Measurements from ENCODE around the gene KLRC3.
"Not testable (repeated sequence)": the region's sequence is repeated elsewhere in the genome, so short reads cannot be mapped to it uniquely, and the experiment has no call there.

The KLRC3 gene

GRCh38 chr12:10369557-10370415 lies 50.6 kb downstream of the KLRC3 start:
- no peak for DNase-seq (ENCODE audit: low read depth, low spot score)

GRCh38 chr12:10368206-10369171 lies 51.9 kb downstream of the KLRC3 start:
- no peak for DNase-seq (ENCODE audit: low read depth, low spot score)

GRCh38 chr12:10367714-10368113 lies 52.7 kb downstream of the KLRC3 start:
- DNase-seq (ENCODE audit: low read depth, low spot score) = not testable (repeated sequence)

- no peak for DNase-seq (ENCODE audit: low read depth, low spot score)
Observed at GRCh38 chr12:10366875-10367274, 53.5 kb downstream of the KLRC3 start.

GRCh38 chr12:10365696-10366405 lies 54.5 kb downstream of the KLRC3 start:
- no peak for DNase-seq (ENCODE audit: low read depth, low spot score)

- peak; percentile 57 for DNase-seq (ENCODE audit: low read depth, low spot score)
Observed at GRCh38 chr12:10364815-10365622, 55.4 kb downstream of the KLRC3 start.

GRCh38 chr12:10363914-10364814 lies 56.2 kb downstream of the KLRC3 start:
- no peak for DNase-seq (ENCODE audit: low read depth, low spot score)

GRCh38 chr12:10363658-10363913 lies 56.8 kb downstream of the KLRC3 start:
- no peak for DNase-seq (ENCODE audit: low read depth, low spot score)

GRCh38 chr12:10362828-10363657 lies 57.4 kb downstream of the KLRC3 start:
- no peak for DNase-seq (ENCODE audit: low read depth, low spot score)

- DNase-seq (ENCODE audit: low read depth, low spot score) = no peak
Observed at GRCh38 chr12:10362325-10362724, 58.1 kb downstream of the KLRC3 start.
